ENCODE results near the gene INTS4.
"Not testable (repeated sequence)": the region's sequence is repeated elsewhere in the genome, so short reads cannot be mapped to it uniquely, and the experiment has no call there.

Gene INTS4

GRCh38 chr11:78022397-78023396 lies 28.2 kb upstream of the INTS4 start, which contains the start of gene KCTD14:
Gene KCTD14 (minus strand): TSS chr11:78023276. CDS start chr11:78023249, 27 bp downstream.
- DNase-seq = peak; percentile 19

GRCh38 chr11:78021611-78022010 lies 27.1 kb upstream of the INTS4 start:
- DNase-seq = no peak

DNA sequence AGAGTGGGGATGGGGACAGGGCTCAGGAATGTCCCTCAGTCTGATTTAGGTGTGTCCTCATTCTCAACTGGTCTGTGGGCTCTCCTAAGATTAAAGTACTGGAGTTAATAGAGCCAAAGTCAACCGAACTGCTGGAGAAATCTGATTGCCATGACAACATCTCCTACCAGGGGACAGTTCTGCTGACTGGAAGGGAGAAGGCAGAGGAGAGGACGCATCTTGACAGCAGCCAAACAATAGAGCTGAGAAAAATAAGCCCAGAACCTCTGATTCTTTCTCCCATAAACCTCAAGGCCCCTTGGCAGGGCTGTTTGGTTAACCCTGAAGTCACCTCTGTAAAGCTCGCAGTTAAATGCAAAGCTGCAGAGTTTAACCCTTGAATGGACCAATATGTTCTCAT lies 25.8 kb upstream of the INTS4 start:
- DNase-seq = no peak

- DNase-seq = no peak
Observed at GRCh38 chr11:78019808-78020207, 25.3 kb upstream of the INTS4 start.

DNA sequence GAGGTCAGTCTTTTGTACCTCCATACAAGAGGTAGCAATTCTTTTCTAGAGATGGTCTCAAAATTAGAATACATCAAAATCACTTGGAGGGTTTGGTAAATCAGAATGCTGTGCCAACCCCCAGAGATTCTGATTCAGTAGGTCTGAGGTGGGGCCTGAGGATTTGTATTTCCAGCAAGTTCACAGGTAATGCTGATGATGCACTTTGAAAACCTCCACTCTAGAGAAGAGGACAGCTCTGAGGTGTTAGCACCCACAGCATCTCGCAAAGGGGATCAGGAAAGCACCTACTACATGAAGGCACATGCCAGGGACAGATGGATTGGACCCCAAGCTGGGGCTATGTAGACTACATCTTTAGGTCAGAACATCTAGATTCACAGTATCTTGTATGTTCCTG lies 21.4 kb upstream of the INTS4 start:
- no peak for DNase-seq

- DNase-seq = not testable (repeated sequence)
Observed at GRCh38 chr11:78014937-78015520, 20.6 kb upstream of the INTS4 start.

- DNase-seq = no peak
Observed at GRCh38 chr11:78011301-78011700, 16.8 kb upstream of the INTS4 start.

GRCh38 chr11:78010755-78011154 lies 16.3 kb upstream of the INTS4 start:
- DNase-seq = no peak

DNA sequence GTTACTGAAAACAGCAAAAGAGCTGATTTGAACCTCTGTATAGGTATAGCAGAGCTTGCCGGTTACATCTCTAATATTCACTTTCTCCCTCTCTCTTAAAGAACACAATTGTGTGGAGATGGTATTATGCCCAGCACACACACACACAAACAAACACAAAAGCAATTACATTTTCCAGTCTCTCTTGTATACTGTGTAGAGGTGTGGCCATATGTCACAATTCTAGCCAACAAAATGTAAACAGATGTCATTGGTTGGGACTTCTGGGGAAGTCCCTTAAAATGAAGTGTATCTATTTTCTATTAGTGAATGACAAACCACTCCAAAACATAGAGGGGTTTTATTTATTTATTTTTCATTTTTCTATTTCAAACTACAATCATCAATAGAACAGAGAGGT lies 15.8 kb upstream of the INTS4 start:
- DNase-seq = no peak

DNA sequence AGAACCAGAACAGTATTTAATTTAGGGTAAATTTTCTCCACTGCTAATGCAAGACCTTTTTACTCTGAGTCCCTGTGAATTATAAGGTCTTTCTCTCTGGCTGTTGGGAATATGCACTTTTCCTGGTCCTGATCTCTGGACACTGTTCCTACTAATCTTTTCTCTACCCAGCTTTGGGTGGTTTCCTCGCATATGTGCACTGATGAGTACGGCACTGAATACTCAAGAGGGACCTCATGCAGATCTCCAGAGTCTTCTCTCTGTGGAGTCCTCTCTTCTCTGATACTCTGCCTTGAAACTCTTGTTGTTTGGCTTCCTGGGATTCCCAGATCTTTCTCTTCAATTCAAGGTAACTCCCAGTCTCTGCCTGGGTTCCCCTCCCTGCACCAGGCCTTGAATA lies 14.6 kb upstream of the INTS4 start:
- DNase-seq = no peak

DNA sequence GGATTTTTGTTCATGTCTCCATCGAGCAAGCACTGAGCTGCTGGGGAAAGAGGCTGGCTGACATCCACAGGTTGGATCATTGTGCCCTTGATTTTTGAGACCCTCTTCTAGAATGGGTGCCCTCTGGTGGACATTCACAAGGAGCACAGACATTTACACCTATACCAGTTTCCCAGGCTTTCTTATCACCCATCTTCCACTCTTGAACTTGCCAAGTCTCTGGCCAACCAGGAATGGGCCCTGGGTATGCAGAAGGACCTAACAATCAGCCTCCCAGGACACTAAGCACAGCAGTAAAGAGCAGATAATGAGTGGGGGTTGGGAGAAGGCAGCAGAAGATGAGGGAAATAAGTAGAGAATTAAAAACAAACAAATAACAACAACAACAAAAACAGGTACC lies 5.7 kb upstream of the INTS4 start:
- peak; percentile 84 for DNase-seq

DNA sequence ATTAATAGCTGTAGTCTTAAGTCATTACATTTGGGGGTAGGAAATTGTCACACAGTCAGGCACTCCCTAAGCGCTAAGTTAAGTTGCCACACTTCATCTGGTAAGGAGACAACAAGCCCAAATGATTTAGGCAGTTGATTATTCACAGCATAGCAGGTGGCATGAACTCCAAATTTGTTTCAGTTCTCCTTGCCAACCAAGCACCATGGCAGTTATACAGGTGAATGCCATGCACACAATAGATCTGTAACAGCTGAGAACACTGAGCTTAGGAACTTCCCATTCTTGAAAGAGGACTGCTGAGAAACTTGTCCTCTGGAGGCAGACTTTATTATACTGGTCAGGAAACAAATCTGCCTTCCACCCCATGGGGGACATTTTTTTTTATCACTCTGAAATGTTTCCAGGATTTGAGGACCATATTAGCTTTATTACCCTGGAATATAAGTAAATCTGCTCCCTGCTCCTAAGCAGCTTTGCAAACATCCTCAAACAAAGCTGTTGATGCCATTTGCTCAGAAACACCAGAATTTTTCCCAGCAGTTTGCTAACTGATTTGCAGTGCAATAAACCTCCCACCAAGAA lies 5.1 kb upstream of the INTS4 start:
- no peak for DNase-seq

- DNase-seq = peak; percentile 12
Observed at GRCh38 chr11:77993902-77994301, 566 bp downstream of the INTS4 start.

GRCh38 chr11:77990981-77991380 lies 3.5 kb downstream of the INTS4 start:
- no peak for DNase-seq

- not testable (repeated sequence) for DNase-seq
Observed at GRCh38 chr11:77986456-77986855, 8.0 kb downstream of the INTS4 start.

DNA sequence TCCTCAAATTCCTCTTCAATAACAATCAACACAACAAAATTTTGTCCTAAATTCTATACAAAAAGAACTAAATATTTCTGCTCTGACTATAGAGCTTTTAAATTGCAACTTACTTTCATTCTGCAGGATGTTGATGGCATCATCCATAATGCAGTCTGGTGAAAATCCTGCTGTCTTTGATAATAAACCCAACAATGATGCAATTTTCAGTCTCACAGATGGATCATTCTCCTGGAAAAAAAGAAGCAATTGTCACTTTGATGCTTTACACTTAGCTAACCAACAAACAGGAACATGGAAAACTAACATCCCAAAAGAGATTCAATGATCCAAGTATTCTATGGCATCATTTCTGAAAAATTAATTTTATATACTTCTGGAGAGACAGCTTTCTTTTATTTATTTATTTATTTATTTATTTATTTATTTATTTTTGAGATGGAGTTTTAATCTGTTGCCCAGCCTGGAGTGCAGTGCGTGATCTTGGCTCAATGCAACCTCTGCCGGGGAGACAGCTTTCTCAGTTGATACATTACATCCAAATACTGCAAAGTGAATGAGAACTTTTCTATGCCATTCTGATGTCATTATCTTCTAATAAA lies 13.0 kb downstream of the INTS4 start:
- no peak for DNase-seq

GRCh38 chr11:77968337-77968736 lies 26.1 kb downstream of the INTS4 start:
- DNase-seq = no peak

- DNase-seq = no peak
Observed at GRCh38 chr11:77967753-77968152, 26.7 kb downstream of the INTS4 start.

DNA sequence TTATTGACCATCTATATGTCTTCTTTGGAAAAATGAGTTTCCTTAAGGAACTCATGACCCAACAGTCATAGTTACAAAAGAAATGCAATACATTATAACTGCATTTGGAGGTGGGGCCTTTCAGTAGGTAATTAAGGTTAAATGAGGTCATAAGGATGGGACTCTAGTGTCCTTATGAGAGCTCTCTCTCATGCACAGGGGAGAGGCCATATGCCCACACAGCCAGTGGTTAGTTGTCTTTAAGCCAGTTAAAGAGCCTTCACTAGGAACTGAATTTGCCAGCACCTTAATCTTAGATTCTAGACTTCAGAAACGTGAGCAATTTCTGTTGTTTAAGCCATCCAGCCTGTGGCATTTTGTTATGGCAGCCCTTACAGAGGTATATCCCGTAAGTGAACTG lies 27.3 kb downstream of the INTS4 start:
- peak; percentile 7 for DNase-seq

- DNase-seq = no peak
Observed at GRCh38 chr11:77966338-77966737, 28.1 kb downstream of the INTS4 start.

- DNase-seq = peak; percentile 39
Observed at GRCh38 chr11:77959434-77959833, 35.0 kb downstream of the INTS4 start.

- not testable (repeated sequence) for DNase-seq
Observed at GRCh38 chr11:77958583-77959177, 35.8 kb downstream of the INTS4 start.

DNA sequence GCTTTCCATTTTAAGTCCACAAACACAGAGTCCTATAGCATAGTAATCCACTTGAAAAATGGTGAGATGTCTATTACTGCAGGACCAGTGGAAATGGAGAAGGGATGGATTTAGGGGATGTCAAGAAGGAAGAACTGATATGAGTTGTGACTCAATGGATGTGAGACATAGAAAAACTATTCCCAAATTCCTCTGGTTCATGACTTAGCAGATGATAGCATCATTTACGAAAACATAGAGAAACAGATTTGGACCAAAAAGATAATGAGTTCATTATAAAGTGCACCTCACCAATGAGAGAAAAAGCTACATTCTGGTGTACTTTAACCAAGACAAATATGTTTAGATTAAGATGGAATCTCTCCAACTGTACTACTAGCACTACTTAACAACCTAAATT lies 51.2 kb downstream of the INTS4 start:
- not testable (repeated sequence) for DNase-seq

Data from NCI-H82 (cell line).